ENCODE data around the gene SLC9A9. TPM values are rescaled to one million over a fixed set of nuclear protein-coding genes. Genes with fewer than 3 reads are reported as not detected.

SLC9A9 gene
- total RNA-seq, 2 experiments from 2014 or later = 12.2 TPM

- no peaks in the 10 kb centered on the region for H3K36me3 ChIP-seq (ENCODE audit: insufficient read depth, low read length)
- ChIA-PET CTCF (no interaction called here), POLR2A (interaction anchor here (0.8 to 2.9 kb wide), 8 partner anchors 21 to 1028 kb away, joined by 3 to 31 read pairs (median 4); partner anchors contain the start of genes DIPK2A, TRPC1 and U2SURP)
- Mint-ChIP-seq H3K4me1 (ENCODE audit: low read depth) (peaks cover 70% of the 10 kb centered on the region), H3K9me3 (no peaks in the 10 kb centered on the region), H3K36me3 (ENCODE audit: low read depth) (no peaks in the 10 kb centered on the region), H3K27me3 (no peaks in the 10 kb centered on the region), H3K27ac (peak overlapping the region; percentile 93), H3K4me3 (peak overlapping the region; percentile 52)
- H3K4me3 ChIP-seq (ENCODE audit: low read length) = peak overlapping the region; percentile 2
- ATAC-seq (ENCODE audit: poor library complexity) (peak; percentile 88), DNase-seq (peak; percentile 7 to 69 (median 26))
- peaks cover 33% of the 10 kb centered on the region for H3K4me1 ChIP-seq (ENCODE audit: insufficient read depth, low read length)
- no peak for TF ChIP-seq CTCF (IDR thresholded peaks at IDR 0.05)
- H3K27ac ChIP-seq (ENCODE audit: low read depth in 1 of 2, low read length in 2 of 2) = peak overlapping the region; percentile 29 to 70
- H3K27me3 ChIP-seq (ENCODE audit: control insufficient read depth in 1 of 2, insufficient read depth in 2 of 2, low read length in 2 of 2) = no peaks in the 10 kb centered on the region
- H3K9me3 ChIP-seq (ENCODE audit: control insufficient read depth in 1 of 2, insufficient read depth in 1 of 2, low read length in 2 of 2) = no peaks in the 10 kb centered on the region
- intact Hi-C loops (cut with DNase I, micrococcal nuclease) = no loop called here
These were observed 96.6 kb downstream of the SLC9A9 start for GRCh38 chr3:143751643-143752178.

DNA sequence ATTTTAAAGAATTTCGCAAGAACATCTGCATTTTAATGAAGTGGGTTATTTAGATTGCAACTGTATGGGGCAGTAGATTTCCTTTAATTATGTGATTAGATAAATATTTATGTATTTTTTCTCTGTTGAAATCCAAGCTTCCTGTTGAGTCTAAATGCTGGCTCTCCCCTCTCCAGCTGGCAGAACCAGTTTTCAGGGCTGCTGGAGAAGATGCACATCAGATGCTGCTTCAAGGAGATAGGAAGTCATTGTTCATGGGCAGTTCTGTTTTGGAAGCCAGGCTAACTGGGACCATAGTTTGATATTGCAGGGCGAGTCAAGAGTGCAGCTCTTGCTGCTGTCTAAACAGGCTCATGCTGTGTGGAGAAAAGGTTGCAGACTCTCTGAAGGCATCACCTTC, 97.4 kb downstream of the SLC9A9 start:
- Histone ChIP-seq H3K9me3 (ENCODE audit: control insufficient read depth in 1 of 2, insufficient read depth in 1 of 2, low read length in 2 of 2) (no peaks in the 10 kb centered on the region), H3K4me3 (ENCODE audit: low read length) (no peak overlapping the region), H3K27me3 (ENCODE audit: control insufficient read depth in 1 of 2, insufficient read depth in 2 of 2, low read length in 2 of 2) (no peaks in the 10 kb centered on the region), H3K36me3 (ENCODE audit: insufficient read depth, low read length) (no peaks in the 10 kb centered on the region), H3K27ac (ENCODE audit: low read depth in 1 of 2, low read length in 2 of 2) (peak overlapping the region; percentile 29 to 70), H3K4me1 (ENCODE audit: insufficient read depth, low read length) (peaks cover 33% of the 10 kb centered on the region)
- no peak for TF ChIP-seq CTCF (IDR thresholded peaks at IDR 0.05)
- peak in 1 of 14 experiments; percentile 5 for DNase-seq
- intact Hi-C loops (cut with DNase I, micrococcal nuclease) = no loop called here
- Mint-ChIP-seq H3K27ac (peak overlapping the region; percentile 93), H3K27me3 (no peaks in the 10 kb centered on the region), H3K4me1 (ENCODE audit: low read depth) (peaks cover 62% of the 10 kb centered on the region), H3K9me3 (no peaks in the 10 kb centered on the region), H3K4me3 (no peak overlapping the region), H3K36me3 (ENCODE audit: low read depth) (no peaks in the 10 kb centered on the region)
- ChIA-PET CTCF (interaction anchor here (1.6 kb wide), 1 partner anchor 12 kb away, joined by 3 read pairs; no protein-coding TSS in a partner anchor), POLR2A (interaction anchor here (2.0 to 2.9 kb wide), 2 partner anchors 221 to 749 kb away, joined by 9 to 31 read pairs; partner anchors contain the start of genes DIPK2A and U2SURP)
- ATAC-seq (ENCODE audit: poor library complexity) = no peak

- H3K36me3 Mint-ChIP-seq (ENCODE audit: low read depth) = no peaks in the 10 kb centered on the region
- Histone ChIP-seq H3K4me1 (ENCODE audit: insufficient read depth, low read length) (peaks cover 33% of the 10 kb centered on the region), H3K9me3 (ENCODE audit: control insufficient read depth in 1 of 2, insufficient read depth in 1 of 2, low read length in 2 of 2) (no peaks in the 10 kb centered on the region), H3K36me3 (ENCODE audit: insufficient read depth, low read length) (no peaks in the 10 kb centered on the region), H3K4me3 (ENCODE audit: low read length) (no peak overlapping the region), H3K27ac (ENCODE audit: low read depth in 1 of 2, low read length in 2 of 2) (no peak overlapping the region), H3K27me3 (ENCODE audit: control insufficient read depth in 1 of 2, insufficient read depth in 2 of 2, low read length in 2 of 2) (no peaks in the 10 kb centered on the region)
- ATAC-seq (ENCODE audit: poor library complexity) (no peak), DNase-seq (no peak)
- H3K4me1 Mint-ChIP-seq (ENCODE audit: low read depth) = peaks cover 53% of the 10 kb centered on the region
- intact Hi-C loops (cut with DNase I, micrococcal nuclease) = no loop called here
- POLR2A ChIA-PET = interaction anchor here (1.0 kb wide), 1 partner anchor 221 kb away, joined by 4 read pairs; the partner anchor contains the start of gene DIPK2A
- no peaks in the 10 kb centered on the region for H3K27me3 Mint-ChIP-seq
- CTCF ChIA-PET = interaction anchor here (1.1 to 1.6 kb wide), 2 partner anchors 13 to 469 kb away, joined by 3 to 4 read pairs; no protein-coding TSS in a partner anchor
- peak overlapping the region; percentile 93 for H3K27ac Mint-ChIP-seq
- H3K9me3 Mint-ChIP-seq = no peaks in the 10 kb centered on the region
- TF ChIP-seq CTCF (IDR thresholded peaks at IDR 0.05) = no peak
- H3K4me3 Mint-ChIP-seq = no peak overlapping the region
These were observed 98.3 kb downstream of the SLC9A9 start for GRCh38 chr3:143749926-143750325.

All from CD4-positive, alpha-beta T cell (primary cell).